Stimulated activated CD8-positive, alpha-beta memory T cell treated with anti-CD3 and anti-CD28 coated beads, Interleukin-7, amount 100 ng/mL, for 4 hours (primary cell): ENCODE results near the gene MEF2D.

ENCODE experiments used
- DNase-seq, 2 donors: peaks; one replicate each; pipeline ENCODE4 v3.0.0-alpha.2; 2020; ENCODE audit warnings: low read depth in 2 of 2

MEF2D gene

GRCh38 chr1:156500793-156501506 is 375 bp upstream of the MEF2D start:
- peak; percentile 87 to 90 for DNase-seq

- peak in 1 of 2 donors; percentile 37 for DNase-seq
These were observed 583 bp downstream of the MEF2D start for GRCh38 chr1:156499842-156500542.

- DNase-seq: no peak
These were observed 1.3 kb downstream of the MEF2D start for GRCh38 chr1:156499194-156499841.

- DNase-seq: no peak
These were observed 2.0 kb downstream of the MEF2D start for GRCh38 chr1:156498432-156499193.

DNA sequence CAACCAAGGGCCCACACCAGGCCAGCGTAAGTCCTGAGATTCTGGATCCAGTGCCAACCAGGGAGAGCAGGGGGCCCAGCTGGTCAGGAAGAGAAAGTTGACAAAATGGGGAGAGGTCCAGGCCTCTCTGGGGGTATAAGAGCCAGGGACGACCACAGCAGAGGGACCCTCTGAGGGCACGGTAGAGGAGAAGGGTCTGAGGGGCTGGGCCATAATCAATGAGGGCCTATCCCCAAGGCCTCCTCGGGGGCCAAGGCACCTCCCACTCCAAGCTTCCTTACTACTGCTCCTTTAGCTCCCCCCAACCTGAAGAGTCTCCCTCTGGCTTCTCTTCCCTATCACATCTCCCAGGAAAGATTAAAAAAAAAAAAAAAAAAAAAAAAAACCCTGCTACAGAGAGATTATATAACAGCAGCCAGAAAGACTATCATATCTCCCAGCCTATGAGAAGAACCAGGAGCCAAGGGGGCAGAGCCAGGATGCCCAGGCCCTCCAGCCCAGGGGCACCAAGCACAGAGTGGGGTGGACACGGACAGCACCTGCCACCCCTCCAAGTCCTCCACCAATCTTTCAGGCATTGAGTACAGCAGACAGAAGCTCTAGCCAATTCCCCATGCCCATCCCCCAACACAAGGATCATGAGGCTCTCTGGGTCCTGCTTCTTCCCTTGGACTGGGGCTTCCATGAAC is 2.7 kb downstream of the MEF2D start:
- no peak for DNase-seq

GRCh38 chr1:156497078-156497742 is 3.4 kb downstream of the MEF2D start:
- DNase-seq: no peak

DNA sequence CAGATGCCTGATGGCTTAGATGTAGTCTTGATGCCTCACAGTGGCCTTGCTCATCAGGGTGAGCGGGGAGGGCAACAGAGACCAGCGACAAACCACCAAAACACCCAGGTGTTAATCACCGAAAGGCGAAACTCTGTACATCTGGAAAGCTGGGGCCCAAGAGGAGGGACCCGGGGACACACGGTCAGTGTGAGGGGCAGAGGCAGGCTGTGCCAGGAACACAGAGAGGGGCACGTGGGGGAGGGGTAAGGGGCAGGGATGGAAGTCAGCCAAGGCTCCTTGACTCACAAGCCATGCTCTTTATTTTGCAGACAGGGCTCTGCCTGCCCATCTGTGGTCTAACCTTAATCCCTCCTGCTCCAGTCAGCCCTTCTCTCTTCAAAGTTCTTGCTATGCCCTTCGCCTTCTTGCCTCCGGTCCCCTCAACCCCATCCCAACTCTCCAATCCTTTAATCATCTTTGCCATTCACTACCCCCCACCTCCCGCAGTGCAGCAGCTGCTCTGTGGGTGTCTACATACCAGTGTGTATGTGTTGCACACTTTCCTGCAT is 4.3 kb downstream of the MEF2D start:
- DNase-seq: no peak

- no peak for DNase-seq
These were observed 5.0 kb downstream of the MEF2D start for GRCh38 chr1:156495401-156496140.

- no peak for DNase-seq
These were observed 6.2 kb downstream of the MEF2D start for GRCh38 chr1:156494309-156494895.

DNA sequence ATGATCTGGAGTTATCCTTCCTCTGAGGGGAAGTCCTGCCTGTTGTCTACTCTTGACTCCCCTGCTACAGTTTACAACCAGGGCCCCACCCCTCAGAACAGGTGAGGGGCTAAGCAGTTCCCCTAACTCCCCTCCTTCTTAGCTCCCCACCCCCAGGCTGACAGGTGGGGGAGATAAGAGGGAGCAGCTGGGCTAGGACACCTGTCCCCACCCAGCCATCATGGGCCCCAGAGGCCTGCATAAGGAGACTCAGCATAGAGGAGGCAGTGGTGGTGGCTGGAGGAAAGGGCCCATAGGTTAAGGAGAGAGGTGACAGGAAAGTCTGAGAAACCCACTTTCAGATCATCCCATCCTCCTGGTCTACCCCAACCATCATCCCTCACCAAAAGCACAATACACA is 6.8 kb downstream of the MEF2D start:
- DNase-seq: no peak

DNA sequence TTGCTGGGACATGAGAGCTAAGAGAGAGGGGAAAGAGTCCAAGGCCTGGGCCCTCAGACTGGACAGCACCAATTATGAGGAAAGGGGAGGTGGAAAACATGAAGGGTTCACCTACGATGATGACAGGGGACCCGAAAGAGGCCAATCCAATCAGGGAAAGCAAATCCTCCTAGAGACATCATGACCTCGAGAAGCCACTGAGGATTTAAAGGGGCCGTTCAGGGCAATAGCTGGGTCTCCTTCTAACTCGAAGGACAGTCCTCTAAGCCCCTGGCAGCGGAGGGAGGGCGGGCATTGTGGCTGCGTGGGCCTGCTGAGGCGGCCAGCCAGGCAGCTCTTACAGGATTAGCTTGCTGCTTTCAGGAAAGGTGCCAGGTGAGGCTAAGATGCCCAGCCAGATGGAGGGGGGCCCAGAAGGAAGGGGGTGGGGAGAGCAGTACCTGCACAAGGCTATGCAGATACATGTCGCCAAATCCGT is 7.4 kb downstream of the MEF2D start:
- DNase-seq: no peak

DNA sequence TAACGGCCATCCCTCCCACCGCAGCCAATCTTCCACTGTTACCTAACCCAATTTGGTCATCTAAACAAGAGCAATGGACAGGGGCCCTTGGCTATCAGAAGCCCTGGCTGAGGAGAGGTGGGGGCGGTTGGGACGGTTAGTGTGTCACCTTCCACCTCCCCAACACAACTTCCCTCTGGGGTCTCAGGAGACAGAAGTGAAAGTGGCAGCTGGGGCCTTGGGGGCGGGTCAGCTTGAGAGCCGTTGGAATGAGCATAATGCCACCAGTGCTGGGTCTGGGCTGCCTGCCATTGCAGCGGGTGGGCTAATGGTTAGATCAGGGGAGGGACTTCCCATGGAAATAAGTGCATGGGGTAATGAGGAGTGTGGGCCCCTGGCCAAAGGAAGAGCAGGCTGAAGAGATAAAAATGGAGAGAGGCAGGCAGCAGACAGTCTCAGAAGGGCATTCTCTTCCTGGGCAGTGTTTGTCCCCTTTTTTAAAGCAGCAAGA is 7.9 kb downstream of the MEF2D start:
- DNase-seq: no peak

DNA sequence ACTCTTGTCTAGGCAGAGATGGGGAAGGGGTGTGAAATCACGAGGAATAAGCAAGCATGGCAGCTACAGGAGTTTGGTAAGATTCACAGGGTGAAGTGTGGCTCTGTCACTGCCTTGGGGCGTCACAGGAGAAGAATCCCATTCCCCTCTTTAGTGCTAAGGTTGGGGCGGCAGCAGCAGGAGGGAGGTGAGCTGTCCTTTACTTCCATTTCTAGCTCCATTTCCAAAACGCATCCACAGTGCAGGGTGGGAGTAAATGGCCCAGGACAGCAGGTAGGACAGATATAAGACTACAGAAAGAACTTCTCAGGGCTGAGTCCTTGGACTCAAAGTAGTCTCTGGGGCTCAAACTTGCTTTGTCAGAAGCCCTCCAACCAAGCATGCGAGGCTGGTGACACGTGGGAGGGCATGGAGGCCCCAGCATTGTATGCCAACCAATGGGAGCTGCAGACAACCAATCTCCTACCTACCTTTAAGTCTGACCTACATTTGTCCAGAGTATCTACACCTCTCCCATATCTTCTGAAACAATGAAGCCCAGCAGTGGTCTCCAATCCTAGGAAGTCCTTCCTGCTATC is 8.5 kb downstream of the MEF2D start:
- no peak for DNase-seq

DNA sequence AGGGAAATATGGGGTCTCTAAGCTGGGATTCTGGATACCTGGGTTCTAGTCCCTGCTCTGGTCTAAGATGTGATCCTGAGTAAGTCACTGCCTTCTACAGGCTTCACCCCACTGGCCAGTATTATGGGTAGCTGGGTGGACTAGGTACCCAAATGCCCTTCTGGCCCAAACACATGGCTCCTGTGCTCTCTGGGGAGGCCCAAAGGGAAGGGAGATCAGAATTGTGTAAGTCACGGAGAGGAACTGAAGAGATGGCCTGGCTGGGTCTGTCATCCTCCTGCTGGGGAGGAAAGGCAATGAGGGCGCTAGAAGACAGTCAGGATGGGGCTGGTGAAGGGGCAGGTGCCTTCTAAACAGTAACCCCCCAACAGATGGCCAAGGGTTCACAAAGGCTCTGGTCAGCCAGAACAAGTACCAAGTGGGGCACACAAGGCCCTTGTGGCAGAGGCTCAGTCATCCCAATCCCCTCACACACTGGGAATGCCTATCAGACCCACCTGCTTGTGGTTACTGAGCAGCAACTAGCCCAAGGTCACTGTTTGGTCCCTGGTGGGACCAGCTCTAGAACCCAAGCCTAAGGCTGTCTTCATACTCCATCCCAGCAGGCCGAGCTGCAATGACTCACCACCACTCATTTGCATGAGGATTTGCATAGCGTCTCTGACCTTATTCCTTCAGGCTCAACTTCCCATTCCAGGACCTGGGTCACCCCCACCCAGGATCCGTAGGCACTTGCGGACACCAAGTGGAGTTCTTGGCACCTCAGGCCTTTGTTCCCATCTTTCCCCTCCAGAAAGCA is 9.2 kb downstream of the MEF2D start:
- no peak for DNase-seq

- DNase-seq: no peak
These were observed 10.1 kb downstream of the MEF2D start for GRCh38 chr1:156490401-156491032.

DNA sequence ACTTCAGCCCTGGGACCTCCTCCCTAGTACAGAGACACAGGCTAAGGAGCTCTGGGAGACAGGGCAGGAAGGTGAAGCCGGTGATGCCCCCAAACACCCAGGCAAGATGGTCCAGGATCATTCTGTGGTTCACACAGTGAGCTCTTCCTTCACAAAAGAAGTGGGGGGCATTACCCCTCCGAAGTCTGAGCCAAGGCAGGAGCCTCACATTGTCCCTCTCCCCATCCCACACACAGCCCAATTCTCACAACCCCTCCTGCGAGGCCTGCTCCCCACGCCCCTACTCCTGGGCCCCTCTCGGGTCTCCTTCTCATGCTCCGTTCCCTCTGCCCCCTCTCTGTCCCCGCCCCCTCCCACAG is 10.7 kb downstream of the MEF2D start:
- DNase-seq: no peak

- peak; percentile 45 to 60 for DNase-seq
These were observed 11.2 kb downstream of the MEF2D start for GRCh38 chr1:156489166-156489934.
